NOMO-1 treated with DMSO at 0.1 percent for 48 hours (cell line): ENCODE measurements around the gene CAMTA1.

Source experiments
- DNase-seq: peaks from one replicate; lab custom pipeline; 2025; ENCODE audit not compliant: unreplicated experiment; lab: John Stamatoyannopoulos, UW

CAMTA1 gene

GRCh38 chr1:7346070-7346596, 560.9 kb downstream of the CAMTA1 start:
- DNase-seq = no peak

- DNase-seq = no peak
Observed at GRCh38 chr1:7346600-7347570, 561.6 kb downstream of the CAMTA1 start.

GRCh38 chr1:7348073-7348472, 562.8 kb downstream of the CAMTA1 start:
- DNase-seq = no peak

- DNase-seq = no peak
Observed at GRCh38 chr1:7348580-7348979, 563.3 kb downstream of the CAMTA1 start.

- DNase-seq = no peak
Observed at GRCh38 chr1:7350804-7351203, 565.5 kb downstream of the CAMTA1 start.

- no peak for DNase-seq
Observed at GRCh38 chr1:7351649-7352048, 566.4 kb downstream of the CAMTA1 start.

GRCh38 chr1:7352364-7352763, 567.1 kb downstream of the CAMTA1 start:
- DNase-seq = no peak

GRCh38 chr1:7352974-7353373, 567.7 kb downstream of the CAMTA1 start:
- DNase-seq = no peak

- DNase-seq = no peak
Observed at GRCh38 chr1:7355646-7356045, 570.4 kb downstream of the CAMTA1 start.

- no peak for DNase-seq
Observed at GRCh38 chr1:7356079-7356478, 570.8 kb downstream of the CAMTA1 start.

- no peak for DNase-seq
Observed at GRCh38 chr1:7358425-7358824, 573.2 kb downstream of the CAMTA1 start.

GRCh38 chr1:7360526-7360925, 575.3 kb downstream of the CAMTA1 start:
- no peak for DNase-seq

- no peak for DNase-seq
Observed at GRCh38 chr1:7362947-7363346, 577.7 kb downstream of the CAMTA1 start.

- DNase-seq = no peak
Observed at GRCh38 chr1:7363450-7363849, 578.2 kb downstream of the CAMTA1 start.

- DNase-seq = no peak
Observed at GRCh38 chr1:7365706-7366105, 580.5 kb downstream of the CAMTA1 start.

- DNase-seq = no peak
Observed at GRCh38 chr1:7366286-7366954, 581.2 kb downstream of the CAMTA1 start.

- no peak for DNase-seq
Observed at GRCh38 chr1:7366955-7367665, 581.9 kb downstream of the CAMTA1 start.

GRCh38 chr1:7369866-7370265, 584.6 kb downstream of the CAMTA1 start:
- no peak for DNase-seq

- DNase-seq = no peak
Observed at GRCh38 chr1:7371926-7372325, 586.7 kb downstream of the CAMTA1 start.

- no peak for DNase-seq
Observed at GRCh38 chr1:7372477-7373120, 587.3 kb downstream of the CAMTA1 start.

- DNase-seq = no peak
Observed at GRCh38 chr1:7373251-7373650, 588.0 kb downstream of the CAMTA1 start.
